ENCODE results near the gene REST.

REST gene

GRCh38 chr4:56961107-56961500 lies 53.4 kb downstream of the REST start:
- no peak for TF ChIP-seq REST (IDR thresholded peaks at IDR 0.05; ENCODE audit: low read depth)
- TF ChIP-seq TAF1 (IDR thresholded peaks at IDR 0.05; ENCODE audit: low read depth) = no peak
- no peak for TF ChIP-seq USF1 (IDR thresholded peaks at IDR 0.05)
- no peak for TF ChIP-seq RAD21 (IDR thresholded peaks at IDR 0.05; ENCODE audit: low read depth)
- no peak for TF ChIP-seq YY1 (IDR thresholded peaks at IDR 0.05; ENCODE audit: low read depth)
- no peak for TF ChIP-seq EGR1 (IDR thresholded peaks at IDR 0.05)
- no peak for TF ChIP-seq MAX (IDR thresholded peaks at IDR 0.05)
- TF ChIP-seq TCF12 (IDR thresholded peaks at IDR 0.05; ENCODE audit: low read depth) = no peak
- no peak for TF ChIP-seq EP300 (IDR thresholded peaks at IDR 0.05; ENCODE audit: borderline replicate concordance)
- no peak for TF ChIP-seq ZBTB7A (IDR thresholded peaks at IDR 0.05; ENCODE audit: low read depth)
- no peak for TF ChIP-seq TEAD4 (IDR thresholded peaks at IDR 0.05)
- no peak for TF ChIP-seq CEBPB (IDR thresholded peaks at IDR 0.05)
- no peak for TF ChIP-seq CREB1 (IDR thresholded peaks at IDR 0.05; ENCODE audit: low read depth)
- no peak for TF ChIP-seq FOXM1 (IDR thresholded peaks at IDR 0.05; ENCODE audit: borderline replicate concordance, low read depth)
- no peak for TF ChIP-seq NFIC (IDR thresholded peaks at IDR 0.05)

GRCh38 chr4:56971383-56971782 lies 63.7 kb downstream of the REST start:
- no peak for TF ChIP-seq YY1 (IDR thresholded peaks at IDR 0.05; ENCODE audit: low read depth)
- no peak for TF ChIP-seq TEAD4 (IDR thresholded peaks at IDR 0.05)
- no peak for TF ChIP-seq TAF1 (IDR thresholded peaks at IDR 0.05; ENCODE audit: low read depth)
- no peak for TF ChIP-seq CEBPB (IDR thresholded peaks at IDR 0.05)

- TF ChIP-seq TAF1 (IDR thresholded peaks at IDR 0.05; ENCODE audit: low read depth) (no peak), REST (IDR thresholded peaks at IDR 0.05; ENCODE audit: low read depth) (no peak), RAD21 (IDR thresholded peaks at IDR 0.05; ENCODE audit: low read depth) (no peak), CREB1 (IDR thresholded peaks at IDR 0.05; ENCODE audit: low read depth) (no peak), USF1 (IDR thresholded peaks at IDR 0.05) (no peak), TEAD4 (IDR thresholded peaks at IDR 0.05) (no peak), ZBTB7A (IDR thresholded peaks at IDR 0.05; ENCODE audit: low read depth) (no peak), YY1 (IDR thresholded peaks at IDR 0.05; ENCODE audit: low read depth) (no peak), EP300 (IDR thresholded peaks at IDR 0.05; ENCODE audit: borderline replicate concordance) (no peak)
Observed at GRCh38 chr4:56972389-56972788, 64.7 kb downstream of the REST start.

- TF ChIP-seq ZBTB7A (IDR thresholded peaks at IDR 0.05; ENCODE audit: low read depth) = no peak
- no peak for TF ChIP-seq FOXM1 (IDR thresholded peaks at IDR 0.05; ENCODE audit: borderline replicate concordance, low read depth)
- TF ChIP-seq REST (IDR thresholded peaks at IDR 0.05; ENCODE audit: low read depth) = no peak
- TF ChIP-seq EP300 (IDR thresholded peaks at IDR 0.05; ENCODE audit: borderline replicate concordance) = no peak
- no peak for TF ChIP-seq EGR1 (IDR thresholded peaks at IDR 0.05)
- TF ChIP-seq TCF12 (IDR thresholded peaks at IDR 0.05; ENCODE audit: low read depth) = no peak
- no peak for TF ChIP-seq TEAD4 (IDR thresholded peaks at IDR 0.05)
- no peak for TF ChIP-seq USF1 (IDR thresholded peaks at IDR 0.05)
- TF ChIP-seq RAD21 (IDR thresholded peaks at IDR 0.05; ENCODE audit: low read depth) = no peak
- no peak for TF ChIP-seq NFIC (IDR thresholded peaks at IDR 0.05)
- no peak for TF ChIP-seq TAF1 (IDR thresholded peaks at IDR 0.05; ENCODE audit: low read depth)
- no peak for TF ChIP-seq CEBPB (IDR thresholded peaks at IDR 0.05)
- TF ChIP-seq YY1 (IDR thresholded peaks at IDR 0.05; ENCODE audit: low read depth) = no peak
- no peak for TF ChIP-seq MAX (IDR thresholded peaks at IDR 0.05)
- no peak for TF ChIP-seq CREB1 (IDR thresholded peaks at IDR 0.05; ENCODE audit: low read depth)
Observed at GRCh38 chr4:56972809-56973208, 65.1 kb downstream of the REST start.
